Measurements from ENCODE around the gene ITGAE. TPM values are rescaled to one million over a fixed set of nuclear protein-coding genes. Genes with fewer than 3 reads are reported as not detected.

Gene ITGAE
- polyA plus RNA-seq, 2 of the 4 experiments (the other 2 are of a cell fraction): 154 to 156 TPM

- ATAC-seq: peak; percentile 0 to 1; a peak in 2 of 6 replicates
- WGBS (ENCODE audit: missing lambda C conversion rate): 2% methylated on average over 21 of the region's 32 CpGs
These were observed 132.0 kb downstream of the ITGAE start for GRCh38 chr17:3669085-3669347.

GRCh38 chr17:3668279-3669084 is 132.5 kb downstream of the ITGAE start, which contains the start of the genes EMC6 and TAX1BP3:
TSS of gene EMC6 (plus strand) at chr17:3668812. CDS start at chr17:3669147, 335 bp downstream.
TSS of gene TAX1BP3 (minus strand) at chr17:3668578. CDS start at chr17:3668526, 52 bp downstream.
- no peak for TF ChIP-seq EP300 (IDR thresholded peaks at IDR 0.05)
- TF ChIP-seq TP53 (CRISPR knock-in tag; IDR thresholded peaks at IDR 0.05): peak; percentile 86
- peak; percentile 85 to 96 for TF ChIP-seq JUN (IDR thresholded peaks at IDR 0.05)
- TF ChIP-seq BCL3 (IDR thresholded peaks at IDR 0.05): peak; percentile 98
- peak; percentile 98 for TF ChIP-seq POLR2A (IDR thresholded peaks at IDR 0.05; ENCODE audit: low read length)
- TF ChIP-seq KDM5A (IDR thresholded peaks at IDR 0.05): peak; percentile 94
- TF ChIP-seq RARB (CRISPR knock-in tag; IDR thresholded peaks at IDR 0.05): peak; percentile 29; the same call in 1 of the 2 replicates
- TF ChIP-seq PBX3 (IDR thresholded peaks at IDR 0.05): peak; percentile 70
- peak; percentile 38 for TF ChIP-seq MYC (IDR thresholded peaks at IDR 0.05; ENCODE audit: borderline replicate concordance, low read length)
- TF ChIP-seq HOXB5 (CRISPR knock-in tag; IDR thresholded peaks at IDR 0.05): 0 out of 2 replicates have a peak, but pooled peaks have one; percentile 13
- TF ChIP-seq E2F6 (IDR thresholded peaks at IDR 0.05; ENCODE audit: borderline replicate concordance, low read depth): peak; percentile 86
- peak; percentile 48 for TF ChIP-seq REST (IDR thresholded peaks at IDR 0.05)
- TF ChIP-seq TFCP2L1 (CRISPR knock-in tag; IDR thresholded peaks at IDR 0.05): peak; percentile 80
- no peak for TF ChIP-seq CTCF (IDR thresholded peaks at IDR 0.05)
- no peak for TF ChIP-seq EHMT2 (IDR thresholded peaks at IDR 0.05; ENCODE audit: low read depth)
- peak; percentile 35 for TF ChIP-seq GATA3 (IDR thresholded peaks at IDR 0.05; ENCODE audit: borderline replicate concordance)
- peak; percentile 89 for TF ChIP-seq PHF8 (IDR thresholded peaks at IDR 0.05; ENCODE audit: borderline replicate concordance, low read depth)
- TF ChIP-seq MAZ (IDR thresholded peaks at IDR 0.05; ENCODE audit: borderline replicate concordance, low read depth, low read length): no peak
- Histone ChIP-seq H3K27ac (peak within 1 kb of the TSS; percentile 94), H3K4me2 (peak within 1 kb of the TSS; percentile 88), H3K9me3 (no peaks in the 10 kb centered on the region), H3K4me3 (peak within 1 kb of the TSS; percentile 82), H3K4me1 (peaks cover 25% of the 10 kb centered on the region)
- POLR2A ChIA-PET: interaction anchor here (0.6 to 2.7 kb wide), 14 partner anchors 9 to 178 kb away, joined by 3 to 24 read pairs (median 5); partner anchors contain the start of genes CTNS, HASPIN, P2RX5 and SHPK
- WGBS (ENCODE audit: missing lambda C conversion rate): 3% methylated on average over 47 of the region's 89 CpGs
- ATAC-seq (peak; percentile 87 to 93), DNase-seq (ENCODE audit: low read depth in 1 of 2, low spot score in 1 of 2) (peak; percentile 99), FAIRE-seq (peak; percentile 95)
- CTCF ChIA-PET: interaction anchor here (0.7 to 4.1 kb wide), 6 partner anchors 8 to 133 kb away, joined by 3 to 19 read pairs (median 4); partner anchors contain the start of gene SHPK

More at GRCh38 chr17:3669085-3669347, 132.0 kb downstream of the ITGAE start:
- FAIRE-seq (no peak), DNase-seq (ENCODE audit: low read depth in 1 of 2, low spot score in 1 of 2) (no peak)
- Histone ChIP-seq H3K27ac (peak overlapping the region; percentile 94), H3K4me2 (peak overlapping the region; percentile 74), H3K4me3 (peak overlapping the region; percentile 82), H3K4me1 (peaks cover 25% of the 10 kb centered on the region), H3K9me3 (no peaks in the 10 kb centered on the region)
- TF ChIP-seq KDM5A (IDR thresholded peaks at IDR 0.05): peak; percentile 49
- TF ChIP-seq HOXB5 (CRISPR knock-in tag; IDR thresholded peaks at IDR 0.05): no peak
- 0 out of 2 replicates have a peak, but pooled peaks have one; percentile 70 for TF ChIP-seq HMGXB4 (CRISPR knock-in tag; IDR thresholded peaks at IDR 0.05; ENCODE audit: borderline replicate concordance)
- POLR2A ChIA-PET: interaction anchor here (0.9 to 2.7 kb wide), 5 partner anchors 8 to 54 kb away, joined by 3 to 21 read pairs (median 10); partner anchors contain the start of genes HASPIN and P2RX5
- CTCF ChIA-PET: interaction anchor here (0.7 to 4.1 kb wide), 4 partner anchors 9 to 133 kb away, joined by 3 to 19 read pairs (median 4); partner anchors contain the start of gene SHPK

All from A549 (cell line).